Stomach (tissue), 9 donors: ENCODE measurements around the gene KDM2A. TPM values are rescaled to one million over a fixed set of nuclear protein-coding genes. Genes with fewer than 3 reads are reported as not detected.

Source experiments
- DNase-seq, 2 donors: peaks; one replicate each; pipeline versions ENCODE4 v3.0.0 to v3.0.0-alpha.2; 2013 to 2019
- H3K27ac ChIP-seq, 5 donors: fragments of 200-600 bp in 4 of 5; sonication (generic) in 4 of 5; one replicate each; pipeline ENCODE4 v1.5.1; 2013 to 2019; ENCODE audit warnings: mild to moderate bottlenecking in 1 of 5, moderate library complexity in 1 of 5
- H3K27me3 ChIP-seq, 3 donors: fragments of 200-600 bp; sonication (generic); one replicate each; pipeline ENCODE4 v1.5.1; 2017 to 2019; ENCODE audit warnings: mixed run types in 1 of 3
- H3K36me3 ChIP-seq, 4 donors: fragments of 200-600 bp; sonication (generic); 1 replicate in 3 of 4; 2 replicates in 1 of 4; pipeline ENCODE4 v1.5.1; 2016 to 2019
- H3K4me1 ChIP-seq, 4 donors: fragments of 200-600 bp; sonication (generic); one replicate each; pipeline ENCODE4 v1.5.1; 2016 to 2019
- H3K4me3 ChIP-seq, 4 donors: fragments of 200-600 bp; sonication (generic) in 3 of 4; one replicate each; pipeline ENCODE4 v1.5.1; 2016 to 2019; ENCODE audit warnings: mild to moderate bottlenecking in 1 of 4
- H3K9me3 ChIP-seq, 4 donors: fragments of 200-600 bp; sonication (generic); one replicate each; pipeline ENCODE4 v1.5.1; 2016 to 2019
- EP300 ChIP-seq: sonication (generic); formaldehyde crosslinking; IDR thresholded peaks from one replicate; pipeline ENCODE4 v1.6.1; 2017; ENCODE audit warnings: antibody characterized with exemption
- POLR2A ChIP-seq, 4 donors: fragments of 450-650 bp; IDR thresholded peaks; one replicate each; pipeline ENCODE4 v1.6.1; 2016; ENCODE audit warnings: antibody characterized with exemption in 4 of 4, control low read depth in 2 of 4, mild to moderate bottlenecking in 1 of 4, moderate library complexity in 1 of 4
- POLR2AphosphoS5 ChIP-seq, 3 donors: sonication (generic); formaldehyde crosslinking; IDR thresholded peaks; one replicate each; pipeline ENCODE4 v1.6.1; 2016; ENCODE audit warnings: antibody characterized with exemption in 3 of 3
- WGBS, 5 donors: extraction: QIAGEN DNeasy Blood & Tissue Kit in 3 of 5; methylation state at CpG; one replicate each; pipeline versions ENCODE4 v1.1.5 to v1.1.7; 2013 to 2018; 5-methylcytosine and 5-hydroxymethylcytosine counted together
- intact Hi-C: fragments of 100-400 bp; cut with DNase I; formaldehyde crosslinking; loops from one replicate; pipeline ENCODE4 v1.15.1; 2023; ENCODE audit warnings: low total_unique reads
- polyA plus RNA-seq, 3 donors: library from polyadenylated mRNA; stranded (reverse); fragments of 200-250 nt; gene quantifications; one replicate each; pipeline ENCODE4 v1.2.3, GENCODE V29; 2013
- total RNA-seq, 5 donors: library from RNA; depleted of rRNA; stranded (reverse); fragments of >200 nt; gene quantifications; one replicate each; pipeline versions ENCODE4 v1.1.0 to v1.2.3, GENCODE V29; 2014 to 2016
- TF ChIP-seq, protein P1 (sequence below), 7 experiments: fragments of 450-650 bp in 4 of 7; fragments of 200-600 bp in 3 of 7; sonication (generic) in 3 of 7; IDR thresholded peaks; one replicate each; pipeline ENCODE4 v1.5.1; 2016 to 2019; ENCODE audit warnings: antibody characterized with exemption in 7 of 7, control low read depth in 2 of 7, mild to moderate bottlenecking in 1 of 7
- donor health status: healthy with polysubstance abuse.
- donor health status: Bipolar disorder and iron deficiency.
- donor health status: healthy.

KDM2A gene
- total and polyA plus RNA-seq, 8 donors: 15.4 to 125 (median 70.3) TPM

DNA sequence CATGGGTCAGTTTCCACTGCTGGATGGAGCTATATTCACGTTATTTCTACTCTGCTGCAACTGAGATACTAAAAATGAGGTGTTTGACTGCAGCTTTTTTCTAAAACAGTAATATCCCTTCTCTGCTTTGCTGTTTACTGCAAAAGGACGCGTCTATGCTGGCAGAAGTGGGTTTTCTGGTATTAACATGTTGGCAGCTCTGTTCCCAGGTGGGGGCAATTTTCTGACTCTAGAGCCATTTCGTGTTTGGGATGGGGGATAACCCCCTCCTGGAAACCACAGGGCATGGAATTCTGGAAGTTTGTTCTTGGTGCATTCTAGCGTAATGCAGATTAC, 152.1 kb downstream of the KDM2A start:
- no peak for DNase-seq
- peaks cover 0 to 31% (median 18%) of the 10 kb centered on the region in 4 donors for H3K36me3 ChIP-seq
- H3K4me1 ChIP-seq: peaks cover 88 to 95% (median 92%) of the 10 kb centered on the region in 4 donors
- intact Hi-C loops: no loop called here
- H3K27ac ChIP-seq: peak overlapping the region; percentile 22 to 95 (median 92)
- H3K4me3 ChIP-seq: peak overlapping the region; percentile 17 to 99 (median 97)
- H3K9me3 ChIP-seq: no peaks in the 10 kb centered on the region
- no peaks in the 10 kb centered on the region for H3K27me3 ChIP-seq
- WGBS, 5 donors: 47 to 72% (median 61%) methylated on average over 5 of the region's 5 CpGs
- TF ChIP-seq, protein P1, sequence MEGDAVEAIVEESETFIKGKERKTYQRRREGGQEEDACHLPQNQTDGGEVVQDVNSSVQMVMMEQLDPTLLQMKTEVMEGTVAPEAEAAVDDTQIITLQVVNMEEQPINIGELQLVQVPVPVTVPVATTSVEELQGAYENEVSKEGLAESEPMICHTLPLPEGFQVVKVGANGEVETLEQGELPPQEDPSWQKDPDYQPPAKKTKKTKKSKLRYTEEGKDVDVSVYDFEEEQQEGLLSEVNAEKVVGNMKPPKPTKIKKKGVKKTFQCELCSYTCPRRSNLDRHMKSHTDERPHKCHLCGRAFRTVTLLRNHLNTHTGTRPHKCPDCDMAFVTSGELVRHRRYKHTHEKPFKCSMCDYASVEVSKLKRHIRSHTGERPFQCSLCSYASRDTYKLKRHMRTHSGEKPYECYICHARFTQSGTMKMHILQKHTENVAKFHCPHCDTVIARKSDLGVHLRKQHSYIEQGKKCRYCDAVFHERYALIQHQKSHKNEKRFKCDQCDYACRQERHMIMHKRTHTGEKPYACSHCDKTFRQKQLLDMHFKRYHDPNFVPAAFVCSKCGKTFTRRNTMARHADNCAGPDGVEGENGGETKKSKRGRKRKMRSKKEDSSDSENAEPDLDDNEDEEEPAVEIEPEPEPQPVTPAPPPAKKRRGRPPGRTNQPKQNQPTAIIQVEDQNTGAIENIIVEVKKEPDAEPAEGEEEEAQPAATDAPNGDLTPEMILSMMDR (IDR thresholded peaks at IDR 0.05): no peak
- no peak for TF ChIP-seq POLR2AphosphoS5 (IDR thresholded peaks at IDR 0.05)
- TF ChIP-seq EP300: no peak
- TF ChIP-seq POLR2A (IDR thresholded peaks at IDR 0.05): no peak

DNA sequence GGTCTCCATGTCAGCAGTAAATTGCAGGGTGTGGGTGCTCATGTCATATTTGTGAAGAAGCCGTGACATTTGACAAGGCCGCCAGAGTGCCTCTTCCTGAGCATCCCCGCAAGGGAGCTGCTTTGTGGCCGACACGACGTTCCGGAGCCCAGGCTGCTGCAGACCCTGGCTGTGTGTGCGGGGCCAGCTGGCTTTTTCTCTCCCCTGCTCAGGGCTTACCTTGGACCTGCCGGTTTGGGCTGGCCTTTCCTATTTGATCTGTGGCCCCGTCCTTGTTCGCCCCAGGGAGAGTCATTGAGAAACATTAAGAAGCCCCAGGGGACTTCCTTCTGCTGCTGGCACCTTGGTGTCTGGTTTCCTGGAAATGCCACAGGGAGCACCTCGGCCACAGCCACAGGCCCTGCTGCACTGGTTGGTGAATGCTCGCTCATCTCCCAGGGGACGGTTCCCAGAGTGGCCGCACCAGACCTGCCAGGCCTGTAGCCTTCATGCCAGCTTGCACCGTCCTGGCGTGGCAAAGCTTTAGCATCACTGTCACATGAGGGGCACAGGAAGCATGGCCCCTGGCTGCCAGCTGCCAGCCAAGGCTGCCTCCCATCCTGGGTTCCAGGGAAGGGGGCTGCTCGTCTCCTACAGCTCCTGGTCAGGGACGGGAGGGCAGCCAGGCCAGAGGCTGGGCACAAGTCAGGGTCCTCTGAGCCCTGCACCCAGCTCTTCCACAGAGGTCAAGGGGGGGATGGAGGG, 152.7 kb downstream of the KDM2A start:
- WGBS, 5 donors: 57 to 65% (median 58%) methylated on average over 14 to 19 of the region's 19 CpGs
- TF ChIP-seq EP300 (no peak), POLR2A (IDR thresholded peaks at IDR 0.05) (no peak), POLR2AphosphoS5 (IDR thresholded peaks at IDR 0.05) (no peak)
- TF ChIP-seq, protein P1 (IDR thresholded peaks at IDR 0.05): no peak
- no peaks in the 10 kb centered on the region for H3K27me3 ChIP-seq
- peaks cover 0 to 31% (median 18%) of the 10 kb centered on the region in 4 donors for H3K36me3 ChIP-seq
- H3K9me3 ChIP-seq: no peaks in the 10 kb centered on the region
- H3K4me3 ChIP-seq: peak overlapping the region in 3 of 4 donors; percentile 17 to 98 (median 96)
- DNase-seq: no peak
- intact Hi-C loops: no loop called here
- H3K4me1 ChIP-seq: peaks cover 93 to 100% (median 97%) of the 10 kb centered on the region in 4 donors
- H3K27ac ChIP-seq: peak overlapping the region; percentile 15 to 95 (median 92)

DNA sequence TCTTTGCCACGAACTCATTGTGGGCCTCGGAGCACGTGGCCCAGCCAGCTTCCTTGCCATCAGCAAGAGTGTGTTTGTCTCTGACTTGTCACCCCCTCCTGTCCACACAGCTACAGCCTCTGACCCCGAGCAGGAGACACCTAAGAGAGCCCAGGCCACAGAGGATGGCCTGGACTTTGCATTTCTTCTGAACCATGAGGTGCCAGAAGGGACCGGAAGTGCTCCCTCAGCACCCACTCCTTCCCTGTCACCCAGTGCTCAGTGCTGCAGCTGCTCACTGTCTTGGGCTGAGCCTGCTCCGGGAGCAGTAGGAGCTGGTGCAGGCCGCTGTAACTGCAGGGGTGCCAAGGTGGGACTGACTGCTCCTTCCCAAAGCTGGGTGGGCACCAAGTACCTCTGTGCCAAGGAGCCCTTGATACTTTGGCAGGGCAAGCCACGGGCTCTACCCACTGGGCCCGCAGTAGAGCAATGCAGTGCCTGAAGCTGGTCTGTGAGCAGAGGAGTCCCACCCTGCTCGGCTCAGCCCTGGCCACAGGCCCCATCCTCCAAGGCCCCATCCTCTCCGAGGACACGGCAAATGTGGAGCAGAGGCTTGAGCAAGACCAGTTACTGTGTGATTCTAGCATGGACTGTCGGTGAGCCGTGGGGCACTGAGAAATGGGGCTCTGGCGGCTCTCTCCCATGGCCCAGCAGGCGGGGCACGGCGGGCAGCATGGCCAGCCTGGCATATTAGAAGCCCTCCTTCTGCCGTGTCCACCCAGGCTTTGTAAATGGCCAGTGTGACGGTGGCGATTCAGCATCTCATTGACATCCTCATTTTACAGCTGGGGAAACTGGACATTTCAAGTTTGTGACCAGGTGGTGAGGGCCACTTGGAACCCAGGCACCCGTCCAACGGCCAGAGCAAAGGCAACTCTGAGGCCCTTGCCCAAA, 153.5 kb downstream of the KDM2A start:
- no peak for DNase-seq
- intact Hi-C loops: no loop called here
- TF ChIP-seq, protein P1 (IDR thresholded peaks at IDR 0.05): no peak
- WGBS, 5 donors: 51 to 61% (median 56%) methylated on average over 18 to 23 of the region's 23 CpGs
- Histone ChIP-seq H3K9me3 (no peaks in the 10 kb centered on the region), H3K27ac (peak overlapping the region; percentile 64 to 95 (median 92)), H3K36me3 (peaks cover 0 to 31% (median 18%) of the 10 kb centered on the region in 4 donors), H3K4me1 (peaks cover 98 to 100% (median 100%) of the 10 kb centered on the region in 4 donors), H3K27me3 (no peaks in the 10 kb centered on the region), H3K4me3 (peak overlapping the region in 2 of 4 donors; percentile 96 to 98)

DNA sequence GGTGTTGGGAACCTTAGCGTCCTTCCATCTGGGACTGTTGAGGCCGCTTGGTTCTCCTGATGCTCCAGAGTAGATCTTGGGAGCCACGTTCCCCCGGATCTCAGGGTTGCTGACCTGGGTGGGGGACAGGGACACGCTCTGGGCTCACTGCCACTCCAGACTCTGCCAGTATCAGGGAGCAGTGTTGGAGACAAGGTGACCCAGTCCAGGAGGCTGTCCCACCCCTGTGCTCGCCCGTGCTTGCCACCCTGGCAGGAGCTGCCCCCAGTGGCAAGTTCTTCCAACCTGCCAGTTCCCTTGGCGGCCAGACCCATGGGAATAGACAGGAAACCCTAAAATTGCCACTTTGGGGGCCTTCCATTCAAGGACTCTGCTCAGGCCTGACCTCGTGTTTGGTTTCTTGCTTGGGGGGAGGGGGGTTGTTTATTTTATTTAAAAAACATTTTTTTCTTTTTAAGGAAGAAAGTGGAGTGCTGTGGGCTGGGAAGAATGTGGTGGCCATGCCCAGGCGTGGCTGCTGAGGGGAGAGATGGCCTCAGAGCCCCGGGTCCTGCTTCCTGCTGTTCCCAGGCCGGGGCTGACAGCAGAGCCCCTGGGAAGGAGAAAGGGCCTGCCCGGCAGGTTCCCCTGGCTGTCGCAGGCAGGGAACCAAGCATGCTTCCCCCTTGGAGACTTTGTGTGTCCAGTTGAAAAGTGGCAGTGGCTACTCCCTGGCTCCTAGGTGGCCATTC, 154.4 kb downstream of the KDM2A start:
- WGBS, 5 donors: 17 to 29% (median 24%) methylated on average over 12 to 14 of the region's 14 CpGs
- DNase-seq: peak in 1 of 2 donors; percentile 60
- intact Hi-C loops: no loop called here
- Histone ChIP-seq H3K27me3 (no peaks in the 10 kb centered on the region), H3K4me1 (peaks cover 98 to 100% (median 100%) of the 10 kb centered on the region in 4 donors), H3K9me3 (no peaks in the 10 kb centered on the region), H3K27ac (peak overlapping the region; percentile 64 to 95 (median 92)), H3K4me3 (peak overlapping the region in 1 of 4 donors; percentile 98), H3K36me3 (peaks cover 0 to 34% (median 16%) of the 10 kb centered on the region in 4 donors)
- TF ChIP-seq EP300 (no peak), POLR2AphosphoS5 (IDR thresholded peaks at IDR 0.05) (no peak), POLR2A (IDR thresholded peaks at IDR 0.05) (no peak)
- TF ChIP-seq, protein P1 (IDR thresholded peaks at IDR 0.05): no peak
